Heart left ventricle (tissue), 13 donors: Measurements from ENCODE around the gene HAPLN2.

Experiments used
- CTCF ChIP-seq, 12 donors: fragments of 200-600 bp; sonication (generic) in 4 of 12; IDR thresholded peaks; one replicate each; pipeline versions ENCODE4 v1.5.0 to v1.8.0; 2018 to 2022; ENCODE audit warnings: antibody characterized with exemption in 12 of 12, mild to moderate bottlenecking in 5 of 12
- POLR2A ChIP-seq, 2 donors: fragments of 450-650 bp; IDR thresholded peaks; one replicate each; pipeline ENCODE4 v1.6.1; 2017; ENCODE audit warnings: antibody characterized with exemption in 2 of 2, mild to moderate bottlenecking in 2 of 2, moderate library complexity in 2 of 2
- donor health status: ischemic (EF 13 %, LVEDD 7.1; RV severe dilation, severe dysfunction).
- donor health status: DM: no; HTN: yes; CAD: no.
- donor health status: DM: no; HTN: no; CAD: no.
- donor health status: ischemic (EF 25% LVEDD 6.9; RV normal size, moderate dysfunction).
- donor health status: ischemic (EF 25% LVEDD 5.7; RV mildly dilated, moderate dysfunction).
- donor health status: ischemic (EF 35%, LVEDD 5.7; RV mildly dilated, moderate dysfunction).
- donor health status: nonischemic (EF 11% LVEDD 7.7; RV severe dilation, severe dysfunction).
- donor health status: DM: yes; HTN: yes; CAD: no.
- donor health status: PGD.
- donor health status: ischemic (EF 29% LVEDD 5.4; RV normal size, mild dysfunction).
- donor health status: nonischemic (EF 23%, LVEDD 6.1; RV moderate dilation, normal function).

GRCh38 chr1:156602557-156602993, 16.6 kb upstream of the HAPLN2 start:
- peak in 6 of 12 donors; percentile 17 to 37 (median 28) for TF ChIP-seq CTCF (IDR thresholded peaks at IDR 0.05)
- TF ChIP-seq POLR2A (IDR thresholded peaks at IDR 0.05): no peak
